Transverse colon (tissue), 4 donors: ENCODE measurements around the gene KRTAP10-6. TPM values are rescaled to one million over a fixed set of nuclear protein-coding genes. Genes with fewer than 3 reads are reported as not detected.
A peak's percentile ranks its signal among the peaks of the same experiment; 100 is the strongest.
"Not testable (repeated sequence)": the region's sequence is repeated elsewhere in the genome, so short reads cannot be mapped to it uniquely, and the experiment has no call there.

Experiments
- DNase-seq: peaks from one replicate; pipeline ENCODE4 v3.0.0-alpha.2; 2019
- H3K27ac ChIP-seq, 4 donors: fragments of 200-600 bp; sonication (generic); 2 replicates each; pipeline ENCODE4 v1.5.1; 2016 to 2018; ENCODE audit warnings: inconsistent platforms in 4 of 4
- H3K27me3 ChIP-seq: fragments of 200-600 bp; sonication (generic); 2 replicates; pipeline ENCODE4 v1.5.1; 2017; ENCODE audit warnings: inconsistent platforms
- H3K36me3 ChIP-seq, 4 donors: fragments of 200-600 bp; sonication (generic); 2 replicates each; pipeline ENCODE4 v1.5.1; 2017 to 2019; ENCODE audit warnings: inconsistent platforms in 4 of 4
- H3K4me1 ChIP-seq, 4 donors: fragments of 200-600 bp; sonication (generic); 2 replicates each; pipeline ENCODE4 v1.5.1; 2017 to 2020; ENCODE audit warnings: inconsistent platforms in 4 of 4
- H3K4me3 ChIP-seq, 4 donors: fragments of 200-600 bp; sonication (generic); 1 replicate in 1 of 4; 2 replicates in 3 of 4; pipeline versions ENCODE4 v1.5.1 to v1.6.1; 2017 to 2019; ENCODE audit warnings: inconsistent platforms in 4 of 4
- H3K9me3 ChIP-seq, 2 donors: fragments of 200-600 bp; sonication (generic); 2 replicates each; pipeline ENCODE4 v1.5.1; 2017 to 2019; ENCODE audit warnings: inconsistent platforms in 2 of 2
- CTCF ChIP-seq, 5 experiments: fragments of 200-600 bp in 3 of 5; fragments of 450-650 bp in 2 of 5; sonication (generic) in 3 of 5; IDR thresholded peaks; 1 replicate in 2 of 5; 2 replicates in 3 of 5; pipeline ENCODE4 v1.5.1; 2016 to 2017; ENCODE audit warnings: antibody characterized with exemption in 5 of 5, inconsistent platforms in 3 of 5, mild to moderate bottlenecking in 2 of 5, moderate library complexity in 1 of 5
- EP300 ChIP-seq: sonication (generic); formaldehyde crosslinking; IDR thresholded peaks from one replicate; pipeline ENCODE4 v1.6.1; 2017; ENCODE audit warnings: antibody characterized with exemption, low read depth
- POLR2A ChIP-seq: fragments of 450-650 bp; IDR thresholded peaks from one replicate; pipeline ENCODE4 v1.6.1; 2016; ENCODE audit warnings: antibody characterized with exemption, mild to moderate bottlenecking, moderate library complexity
- POLR2AphosphoS5 ChIP-seq, 3 donors: sonication (generic); formaldehyde crosslinking; IDR thresholded peaks; one replicate each; pipeline ENCODE4 v1.6.1; 2016; ENCODE audit warnings: antibody characterized with exemption in 3 of 3
- WGBS, 2 donors: methylation state at CpG; one replicate each; pipeline ENCODE4 v1.1.5; 2018; ENCODE audit warnings: low coverage in 1 of 2; 5-methylcytosine and 5-hydroxymethylcytosine counted together
- in situ Hi-C, 4 donors: fragments of 200-750 bp; cut with MboI; loops; one replicate each; pipeline versions ENCODE4 v1.15.0 to v1.15.1; 2017; ENCODE audit warnings: low sequenced_read_pairs in 3 of 4, low pct_ligation_motif_present in 1 of 4, low pct_unique_long_range_greater_than_20kb in 1 of 4
- intact Hi-C: fragments of 100-400 bp; cut with DNase I; formaldehyde crosslinking; loops from one replicate; pipeline ENCODE4 v1.15.1; 2023; ENCODE audit warnings: low total_unique reads
- total RNA-seq, 4 donors: library from RNA; depleted of rRNA; stranded (reverse); fragments of >200 nt; gene quantifications; one replicate each; pipeline ENCODE4 v1.1.0, GENCODE V29; 2016

Gene KRTAP10-6
- total RNA-seq, 4 donors from 2014 or later: not detected

- H3K4me3 ChIP-seq: no peak overlapping the region
- intact Hi-C loops (no loop called here), in situ Hi-C loops (loop anchor here in 2 of 4 donors (25.0 kb wide), 1 partner anchor 112 kb away; the partner anchor contains the start of genes KRTAP10-12 (in 2 of the 2) and KRTAP12-1 (in 2 of the 2))
- WGBS, 2 donors: 85% methylated on average over 20 of the region's 20 CpGs; no CpG with 5 or more reads in 1 of the 2 donors
- H3K36me3 ChIP-seq: no peaks in the 10 kb centered on the region
- peaks cover 0 to 11% (median 8%) of the 10 kb centered on the region in 4 donors for H3K4me1 ChIP-seq
- no peak for DNase-seq
- peak overlapping the region in 2 of 4 donors; percentile 11 to 61 for H3K27ac ChIP-seq
- H3K27me3 ChIP-seq: peaks cover 4% of the 10 kb centered on the region
- H3K9me3 ChIP-seq: no peaks in the 10 kb centered on the region
- TF ChIP-seq EP300 (no peak), CTCF (IDR thresholded peaks at IDR 0.05) (no peak), POLR2AphosphoS5 (IDR thresholded peaks at IDR 0.05) (no peak), POLR2A (no peak)
These were observed 16.8 kb downstream of the KRTAP10-6 start for GRCh38 chr21:44575307-44576024.

GRCh38 chr21:44574457-44575306 is 17.6 kb downstream of the KRTAP10-6 start:
- TF ChIP-seq POLR2A (no peak), CTCF (IDR thresholded peaks at IDR 0.05) (peak in 2 of 5 experiments; percentile 15 to 16)
- in situ Hi-C loops (loop anchor here in 2 of 4 donors (25.0 kb wide), 1 partner anchor 113 kb away; the partner anchor contains the start of genes KRTAP10-12 (in 2 of the 2) and KRTAP12-1 (in 2 of the 2)), intact Hi-C loops (no loop called here)
- DNase-seq: peak; percentile 77
- Histone ChIP-seq H3K4me1 (peaks cover 0 to 11% (median 8%) of the 10 kb centered on the region in 4 donors), H3K4me3 (peak overlapping the region in 2 of 4 donors; percentile 17 to 24), H3K27me3 (peaks cover 4% of the 10 kb centered on the region), H3K9me3 (no peaks in the 10 kb centered on the region), H3K27ac (peak overlapping the region in 2 of 4 donors; percentile 11 to 61), H3K36me3 (no peaks in the 10 kb centered on the region)
- WGBS, 2 donors: 34% methylated on average over 19 of the region's 21 CpGs; no CpG with 5 or more reads in 1 of the 2 donors

- peak within 1 kb of the TSS in 1 of 4 donors; percentile 61 for H3K27ac ChIP-seq
- intact Hi-C loops, in situ Hi-C loops, H3K27me3 ChIP-seq, H3K9me3 ChIP-seq, H3K36me3 ChIP-seq, DNase-seq: not testable (repeated sequence)
- 36% methylated on average over 15 of the region's 25 CpGs; no CpG with 5 or more reads in 1 of the 2 donors for WGBS, 2 donors
- H3K4me1 ChIP-seq: peaks cover 0 to 11% (median 8%) of the 10 kb centered on the region in 4 donors
- peak within 1 kb of the TSS in 2 of 4 donors; percentile 17 to 24 for H3K4me3 ChIP-seq
These were observed 18.5 kb downstream of the KRTAP10-6 start, which contains the start of gene KRTAP10-4 for GRCh38 chr21:44573630-44574456. KRTAP10-4 (plus strand) TSS chr21:44573729; CDS start chr21:44573759, 30 bp downstream.

- intact Hi-C loops (no loop called here), in situ Hi-C loops (no loop called here)
- Histone ChIP-seq H3K27ac (no peak overlapping the region), H3K9me3 (no peaks in the 10 kb centered on the region), H3K27me3 (peaks cover 4% of the 10 kb centered on the region), H3K4me1 (peaks cover 0 to 11% (median 8%) of the 10 kb centered on the region in 4 donors), H3K4me3 (no peak overlapping the region), H3K36me3 (no peaks in the 10 kb centered on the region)
- 75% methylated on average over 15 of the region's 15 CpGs; no CpG with 5 or more reads in 1 of the 2 donors for WGBS, 2 donors
- TF ChIP-seq CTCF (IDR thresholded peaks at IDR 0.05) (no peak), POLR2AphosphoS5 (IDR thresholded peaks at IDR 0.05) (no peak), POLR2A (no peak), EP300 (no peak)
- no peak for DNase-seq
These were observed 19.2 kb downstream of the KRTAP10-6 start for GRCh38 chr21:44572959-44573583.
